GM18861 (cell line): ENCODE measurements around the gene DDX11.
"Not testable (repeated sequence)": the region's sequence is repeated elsewhere in the genome, so short reads cannot be mapped to it uniquely, and the experiment has no call there.

Experiments
- ATAC-seq: cut with Tn5 transposase; IDR thresholded peaks from one replicate; pipeline ENCODE4 v1.9.1; 2021; ENCODE audit not compliant: unreplicated experiment

Gene DDX11

GRCh38 chr12:31066196-31066595 is 7.5 kb upstream of the DDX11 start:
- not testable (repeated sequence) for ATAC-seq

DNA sequence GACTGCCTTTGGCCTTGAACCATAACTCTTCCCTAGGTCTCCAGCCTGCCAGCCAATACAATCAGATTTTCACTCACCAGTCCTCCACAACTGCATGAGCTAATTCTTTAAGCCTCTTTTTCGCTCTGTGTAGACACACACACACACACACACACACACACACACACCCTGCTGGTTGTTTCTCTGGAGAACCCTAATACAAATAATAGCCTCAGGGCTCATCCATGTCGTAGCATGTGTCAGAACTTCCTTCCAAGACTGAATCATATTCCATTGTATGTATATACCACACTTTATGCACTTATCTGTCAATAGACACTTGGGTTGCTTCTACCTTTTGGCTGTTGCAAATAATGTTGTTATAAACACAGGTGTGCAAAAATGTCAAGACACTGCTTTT is 6.0 kb upstream of the DDX11 start:
- ATAC-seq = not testable (repeated sequence)

- ATAC-seq = not testable (repeated sequence)
Measured at GRCh38 chr12:31070971-31071740, 2.5 kb upstream of the DDX11 start.

DNA sequence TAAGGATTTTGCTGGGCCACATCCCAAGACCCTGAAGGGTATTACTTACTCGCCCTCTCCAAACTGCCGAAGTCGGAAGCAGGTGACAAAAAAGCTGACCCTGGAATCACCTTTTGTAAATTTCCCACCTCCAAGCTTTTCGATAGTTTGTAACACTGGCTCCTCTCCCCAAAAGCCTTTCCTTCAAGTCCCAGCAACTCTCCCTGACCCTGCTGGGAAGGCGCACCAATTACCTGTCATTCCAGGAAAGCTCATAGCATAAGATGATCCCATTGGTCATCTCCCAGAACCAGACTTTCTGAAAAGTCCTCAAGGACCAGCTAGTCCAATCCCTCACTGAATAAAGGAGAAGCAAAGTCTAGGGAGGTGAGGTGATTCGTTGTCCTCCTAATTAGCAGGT is 698 bp upstream of the DDX11 start:
- ATAC-seq = not testable (repeated sequence)

- peak; percentile 33 for ATAC-seq
Measured at GRCh38 chr12:31074333-31074874, 744 bp downstream of the DDX11 start.

GRCh38 chr12:31076150-31076549 is 2.5 kb downstream of the DDX11 start:
- not testable (repeated sequence) for ATAC-seq

DNA sequence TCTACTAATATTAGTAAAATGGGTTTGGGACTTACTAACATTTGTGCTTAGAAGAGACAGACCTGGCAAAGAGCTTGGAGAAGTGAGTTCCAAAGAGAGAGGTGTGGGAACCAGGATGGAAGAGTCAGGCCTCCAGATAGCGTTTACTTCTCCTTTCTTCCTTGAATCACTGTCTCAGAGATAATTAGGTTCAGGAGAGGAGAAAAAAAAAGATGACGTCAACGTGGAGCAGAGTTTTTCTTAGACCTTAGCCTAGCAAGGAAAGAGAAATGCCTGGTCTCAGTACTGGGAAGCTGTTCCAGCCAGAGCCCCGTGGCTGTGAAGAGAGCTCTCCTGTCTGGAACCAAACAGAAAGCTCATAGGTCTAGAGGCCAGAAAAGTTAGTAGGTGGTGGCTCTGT is 3.4 kb downstream of the DDX11 start:
- not testable (repeated sequence) for ATAC-seq

DNA sequence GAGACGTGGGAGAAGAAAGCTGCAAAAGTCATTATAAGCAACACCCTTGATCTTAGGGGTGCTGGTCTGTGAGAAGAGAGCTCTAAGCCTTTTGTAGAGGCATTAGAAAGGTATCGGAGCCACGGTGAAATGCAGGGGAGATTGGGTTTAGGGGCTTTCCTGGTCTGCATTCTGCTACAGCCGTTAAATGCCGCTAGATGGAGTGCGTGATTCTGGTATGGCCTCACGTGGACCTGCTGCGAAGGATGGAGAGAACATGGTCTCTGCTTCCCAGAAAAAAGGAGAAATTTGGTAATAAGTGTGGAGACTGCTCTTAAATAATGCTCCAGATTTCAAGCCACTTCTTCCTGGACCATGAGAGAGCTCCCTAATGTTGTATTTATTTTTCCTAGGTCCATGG is 4.3 kb downstream of the DDX11 start:
- ATAC-seq = not testable (repeated sequence)

DNA sequence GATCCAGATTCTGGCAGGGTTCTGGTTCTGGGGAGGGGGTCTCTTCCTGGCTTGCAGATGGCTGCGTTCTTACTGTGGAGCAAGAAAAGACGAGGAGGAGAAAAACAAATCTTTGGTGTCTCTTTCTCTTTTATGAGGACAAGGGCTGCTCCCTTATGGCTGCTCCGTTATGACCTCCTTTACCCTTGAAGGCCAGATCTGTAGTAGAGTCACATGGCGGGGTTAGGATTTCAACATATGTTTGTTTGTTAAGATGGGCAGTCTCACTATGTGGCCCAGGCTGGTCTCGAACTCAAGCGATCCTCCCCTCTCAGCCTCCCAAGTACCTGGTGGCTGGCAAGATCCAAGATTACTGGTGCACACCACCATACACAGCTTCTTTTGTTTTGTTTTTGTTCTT is 5.8 kb downstream of the DDX11 start:
- not testable (repeated sequence) for ATAC-seq

DNA sequence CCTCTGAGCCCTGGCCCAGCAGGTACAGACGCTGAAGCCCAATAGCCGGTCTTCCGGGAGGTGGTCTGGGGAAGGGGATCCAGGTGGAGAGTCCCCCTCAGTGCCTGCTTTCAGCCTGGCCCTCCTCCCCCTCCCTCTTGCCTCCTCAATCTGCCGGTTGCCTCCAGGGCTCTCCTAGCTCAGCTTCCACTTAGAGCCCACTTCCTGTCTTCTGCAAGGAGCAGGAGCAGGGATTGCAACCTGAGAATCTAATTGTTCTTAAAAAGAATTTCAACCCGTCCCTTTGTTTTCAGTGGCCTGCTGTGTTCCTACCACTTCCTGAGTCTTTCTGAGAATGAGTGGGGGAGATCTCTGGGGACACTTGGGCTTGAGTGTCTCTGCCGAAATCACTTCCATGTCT is 6.6 kb downstream of the DDX11 start:
- not testable (repeated sequence) for ATAC-seq

DNA sequence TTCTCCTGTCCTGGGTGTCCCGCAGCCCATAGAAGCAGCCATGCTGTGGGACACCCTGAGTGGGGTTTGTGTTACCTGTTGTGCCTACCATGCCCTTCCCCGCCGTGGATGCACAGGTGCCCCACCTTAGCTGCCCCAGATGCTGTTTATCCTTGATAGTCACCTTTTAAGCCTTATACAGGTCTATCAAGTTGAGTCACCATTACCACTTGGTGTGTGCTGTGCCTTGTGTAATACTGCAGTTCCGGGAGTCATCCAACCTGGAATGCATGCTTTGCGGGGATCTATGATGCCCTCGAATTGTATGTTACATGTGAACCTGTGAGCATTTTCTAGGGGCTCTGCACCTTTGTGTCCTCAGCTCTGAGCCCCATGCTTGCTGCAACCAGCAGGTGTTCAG is 7.6 kb downstream of the DDX11 start:
- ATAC-seq = not testable (repeated sequence)

DNA sequence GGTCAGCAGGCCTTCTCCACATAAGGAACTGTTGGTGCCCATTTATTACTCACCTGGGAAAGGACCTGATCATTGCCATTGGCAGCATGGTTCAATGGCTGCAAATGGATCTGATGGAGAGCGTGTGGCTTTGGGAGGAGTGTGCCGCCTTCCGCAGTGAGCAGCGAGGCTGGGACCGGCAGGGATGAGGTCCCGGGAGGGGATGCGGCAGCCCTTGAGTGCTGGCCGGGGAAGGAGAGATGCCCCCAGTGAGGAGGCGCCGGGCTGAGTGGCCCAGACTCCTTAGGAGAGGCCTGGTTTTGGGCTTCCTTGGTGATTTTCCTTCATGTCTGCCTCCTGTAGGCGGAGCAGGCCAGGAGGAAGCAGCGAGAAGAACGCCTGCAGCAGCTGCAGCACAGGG is 10.6 kb downstream of the DDX11 start:
- not testable (repeated sequence) for ATAC-seq

GRCh38 chr12:31086032-31086431 is 12.4 kb downstream of the DDX11 start:
- ATAC-seq = not testable (repeated sequence)

DNA sequence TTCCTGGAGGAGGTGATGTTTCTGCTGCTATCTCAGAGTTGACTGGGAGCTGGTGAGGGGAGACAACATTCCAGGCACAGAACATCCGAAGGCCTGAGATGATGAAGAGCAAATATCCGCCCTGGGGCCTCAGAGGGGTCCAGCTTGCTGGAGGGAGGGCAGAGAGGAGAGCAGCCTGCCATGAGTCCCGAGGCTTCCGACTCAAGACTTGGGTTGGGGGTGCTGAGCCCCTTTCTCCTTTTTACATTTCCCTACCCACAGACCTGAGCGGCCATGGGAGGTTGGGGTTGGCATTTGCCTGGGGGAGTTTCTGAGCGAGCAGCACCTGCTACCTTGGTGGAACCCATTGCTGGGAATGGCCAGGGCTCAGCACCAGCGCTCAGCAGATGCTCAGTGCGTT is 13.8 kb downstream of the DDX11 start:
- not testable (repeated sequence) for ATAC-seq

DNA sequence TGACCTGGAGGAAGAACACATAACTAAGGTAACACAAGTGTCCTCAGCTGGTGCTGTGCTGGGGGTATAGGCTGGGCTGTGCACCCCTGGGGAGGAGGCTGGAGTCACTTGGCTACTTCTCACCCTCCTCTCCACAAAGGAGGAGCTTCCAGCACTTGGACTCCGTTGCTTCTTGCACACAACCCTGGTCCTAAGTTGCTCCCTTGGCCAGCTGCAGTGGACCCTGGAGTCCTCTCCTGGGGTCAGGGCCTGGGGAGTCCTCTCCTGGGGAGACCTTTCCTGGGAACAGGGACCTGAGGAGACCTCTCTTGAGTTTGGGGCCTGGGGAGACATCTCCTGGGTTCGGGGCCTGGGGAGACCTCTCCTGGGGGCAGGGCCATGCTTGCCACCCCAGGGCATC is 14.3 kb downstream of the DDX11 start:
- not testable (repeated sequence) for ATAC-seq

DNA sequence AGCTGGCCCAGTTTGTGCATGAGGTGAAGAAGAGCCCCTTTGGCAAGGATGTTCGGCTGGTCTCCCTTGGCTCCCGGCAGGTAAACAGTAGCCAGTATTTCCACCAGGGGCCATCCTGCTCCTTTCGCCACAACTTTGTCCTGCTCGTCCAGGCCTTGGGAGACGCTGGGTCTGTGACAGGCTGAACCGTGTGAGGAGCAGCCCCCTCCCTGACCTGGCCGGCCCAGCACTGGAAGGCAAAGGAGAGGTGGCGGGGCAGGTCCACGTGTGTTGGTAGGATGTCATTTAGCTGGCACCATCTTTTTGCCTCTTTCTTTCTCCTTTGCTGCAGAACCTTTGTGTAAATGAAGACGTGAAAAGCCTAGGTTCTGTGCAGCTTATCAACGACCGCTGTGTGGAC is 15.4 kb downstream of the DDX11 start:
- ATAC-seq = no peak

GRCh38 chr12:31091629-31092028 is 18.0 kb downstream of the DDX11 start:
- ATAC-seq = not testable (repeated sequence)

GRCh38 chr12:31092718-31093117 is 19.1 kb downstream of the DDX11 start:
- ATAC-seq = not testable (repeated sequence)

- not testable (repeated sequence) for ATAC-seq
Measured at GRCh38 chr12:31095080-31095860, 21.6 kb downstream of the DDX11 start.

GRCh38 chr12:31096251-31097065 is 22.8 kb downstream of the DDX11 start:
- not testable (repeated sequence) for ATAC-seq

DNA sequence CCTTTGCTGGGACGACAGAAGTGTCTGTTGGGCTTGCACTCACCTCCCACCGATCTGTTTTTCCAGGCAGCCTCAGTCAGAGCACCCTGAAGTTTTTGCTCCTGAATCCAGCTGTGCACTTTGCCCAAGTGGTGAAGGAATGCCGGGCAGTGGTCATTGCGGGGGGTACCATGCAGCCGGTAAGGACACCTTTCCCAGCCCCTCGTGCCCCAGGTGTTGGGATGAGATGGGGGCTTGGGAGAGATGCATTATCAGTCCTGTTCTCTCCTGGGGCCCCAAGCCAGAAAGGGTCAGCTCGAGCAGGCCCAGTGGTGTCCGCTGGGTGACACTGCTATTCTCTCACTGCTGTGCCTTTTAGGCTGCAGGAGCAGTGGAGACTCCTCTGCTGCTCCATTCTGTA is 24.2 kb downstream of the DDX11 start:
- ATAC-seq = not testable (repeated sequence)
